SU-DHL-6 (cell line): ENCODE data around the gene PPP2R2C.

Experiments used
- H2AFZ ChIP-seq: fragments of 200-600 bp; sonication (generic); 2 replicates; pipeline ENCODE4 v1.6.1; 2014; ENCODE audit warnings: low read depth, mild to moderate bottlenecking, moderate library complexity, mixed read lengths, antibody characterized with exemption, low read length; ENCODE audit not compliant: severe bottlenecking
- H3F3A ChIP-seq: fragments of 200-600 bp; shearing (Covaris generic); 2 replicates; pipeline ENCODE4 v1.6.0; 2016; ENCODE audit warnings: antibody characterized with exemption, mild to moderate bottlenecking; ENCODE audit not compliant: insufficient read depth
- H3K27ac ChIP-seq: fragments of 200-600 bp; sonication (generic); 2 replicates; pipeline ENCODE4 v1.5.1; 2016; ENCODE audit warnings: low read depth, mild to moderate bottlenecking, low read length, moderate library complexity, mixed read lengths
- H3K27me3 ChIP-seq: fragments of 200-600 bp; sonication (generic), shearing (Covaris generic); 2 replicates; pipeline ENCODE4 v1.6.0; 2014; ENCODE audit warnings: mild to moderate bottlenecking, low read length
- H3K36me3 ChIP-seq: fragments of 200-600 bp; sonication (generic); 2 replicates; pipeline ENCODE4 v1.6.1; 2014; ENCODE audit warnings: mild to moderate bottlenecking, low read length, mixed read lengths
- H3K4me2 ChIP-seq: fragments of 300-600, 200-600 bp; shearing (Covaris generic), sonication (generic); 2 replicates; pipeline ENCODE4 v1.6.0; 2014; ENCODE audit warnings: low read length, low read depth, mild to moderate bottlenecking; ENCODE audit not compliant: poor library complexity, severe bottlenecking
- H3K4me3 ChIP-seq: fragments of 200-600 bp; sonication (generic); 2 replicates; pipeline ENCODE4 v1.5.1; 2014; ENCODE audit warnings: antibody characterized with exemption, low read length, mild to moderate bottlenecking, mixed read lengths; ENCODE audit not compliant: insufficient read depth, poor library complexity, severe bottlenecking
- H3K79me2 ChIP-seq: fragments of 200-600 bp; sonication (generic); 2 replicates; pipeline ENCODE4 v1.6.1; 2014; ENCODE audit warnings: mild to moderate bottlenecking, low read length, moderate library complexity; ENCODE audit not compliant: insufficient read depth
- H3K9ac ChIP-seq: fragments of 200-600 bp; sonication (generic); 2 replicates; pipeline ENCODE4 v1.7.0; 2014; ENCODE audit warnings: mild to moderate bottlenecking, low read length
- H3K9me2 ChIP-seq: fragments of 200-600 bp; sonication (generic); replicated peaks from 2 replicates; pipeline ENCODE4 v1.6.1; 2014; ENCODE audit warnings: low read length; ENCODE audit not compliant: insufficient read depth
- H3K9me3 ChIP-seq: fragments of 200-600 bp; sonication (generic); 2 replicates; pipeline ENCODE4 v1.6.1; 2014; ENCODE audit warnings: low read length, mixed read lengths; ENCODE audit not compliant: insufficient read depth
- H4K20me1 ChIP-seq: fragments of 200-600 bp; sonication (generic); 2 replicates; pipeline ENCODE4 v1.6.1; 2014; ENCODE audit warnings: low read depth, mild to moderate bottlenecking, antibody characterized with exemption, low read length, moderate library complexity, mixed read lengths
- EZH2phosphoT487 ChIP-seq: fragments of 200-600 bp; sonication (generic), shearing (Covaris generic); conservative IDR thresholded peaks from 2 replicates; pipeline ENCODE4 v1.6.1; 2018; ENCODE audit warnings: mild to moderate bottlenecking, antibody characterized with exemption, low read length, moderate library complexity, mixed read lengths
- TF ChIP-seq, protein P1 (sequence below): fragments of 200-600 bp; sonication (generic); IDR thresholded peaks from one replicate; pipeline ENCODE4 v1.5.1; 2017; ENCODE audit warnings: antibody characterized with exemption, mild to moderate bottlenecking, low read length, moderate library complexity; ENCODE audit not compliant: insufficient read depth, poor library complexity, severe bottlenecking

PPP2R2C gene

DNA sequence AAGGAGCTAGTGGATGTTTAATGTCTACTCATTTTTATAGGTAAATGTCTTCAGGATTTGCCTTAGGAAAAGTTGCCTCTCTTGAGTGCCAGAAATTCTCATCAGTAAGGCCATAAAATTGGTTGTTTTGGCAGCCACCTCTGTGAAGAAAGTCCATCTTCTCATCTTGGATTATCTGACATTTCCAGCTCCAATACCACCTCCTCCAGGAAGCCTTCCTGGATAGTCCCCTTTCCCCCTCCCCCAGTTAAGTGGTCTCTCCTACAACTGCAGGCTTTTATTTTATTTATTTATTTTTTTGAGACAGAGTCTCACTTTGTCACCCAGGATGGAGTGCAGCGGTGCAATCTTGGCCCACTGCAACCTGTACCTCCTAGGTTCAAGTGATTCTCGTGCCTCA, 87.1 kb downstream of the PPP2R2C start:
- H3K27me3 ChIP-seq, result no peaks in the 10 kb centered on the region
- H3K4me3 ChIP-seq, result no peak overlapping the region
- H3K36me3 ChIP-seq, result no peaks in the 10 kb centered on the region
- H3K4me2 ChIP-seq, result no peak overlapping the region
- TF ChIP-seq, protein P1, sequence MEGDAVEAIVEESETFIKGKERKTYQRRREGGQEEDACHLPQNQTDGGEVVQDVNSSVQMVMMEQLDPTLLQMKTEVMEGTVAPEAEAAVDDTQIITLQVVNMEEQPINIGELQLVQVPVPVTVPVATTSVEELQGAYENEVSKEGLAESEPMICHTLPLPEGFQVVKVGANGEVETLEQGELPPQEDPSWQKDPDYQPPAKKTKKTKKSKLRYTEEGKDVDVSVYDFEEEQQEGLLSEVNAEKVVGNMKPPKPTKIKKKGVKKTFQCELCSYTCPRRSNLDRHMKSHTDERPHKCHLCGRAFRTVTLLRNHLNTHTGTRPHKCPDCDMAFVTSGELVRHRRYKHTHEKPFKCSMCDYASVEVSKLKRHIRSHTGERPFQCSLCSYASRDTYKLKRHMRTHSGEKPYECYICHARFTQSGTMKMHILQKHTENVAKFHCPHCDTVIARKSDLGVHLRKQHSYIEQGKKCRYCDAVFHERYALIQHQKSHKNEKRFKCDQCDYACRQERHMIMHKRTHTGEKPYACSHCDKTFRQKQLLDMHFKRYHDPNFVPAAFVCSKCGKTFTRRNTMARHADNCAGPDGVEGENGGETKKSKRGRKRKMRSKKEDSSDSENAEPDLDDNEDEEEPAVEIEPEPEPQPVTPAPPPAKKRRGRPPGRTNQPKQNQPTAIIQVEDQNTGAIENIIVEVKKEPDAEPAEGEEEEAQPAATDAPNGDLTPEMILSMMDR, result no peak
- no peak for TF ChIP-seq EZH2phosphoT487
- no peak overlapping the region for H3K27ac ChIP-seq
- H3F3A ChIP-seq, result no peaks in the 10 kb centered on the region
- no peaks in the 10 kb centered on the region for H3K79me2 ChIP-seq
- no peaks in the 10 kb centered on the region for H3K9me2 ChIP-seq
- H3K9ac ChIP-seq, result no peak overlapping the region
- no peaks in the 10 kb centered on the region for H4K20me1 ChIP-seq
- H3K9me3 ChIP-seq, result no peaks in the 10 kb centered on the region
- H2AFZ ChIP-seq, result no peak overlapping the region

DNA sequence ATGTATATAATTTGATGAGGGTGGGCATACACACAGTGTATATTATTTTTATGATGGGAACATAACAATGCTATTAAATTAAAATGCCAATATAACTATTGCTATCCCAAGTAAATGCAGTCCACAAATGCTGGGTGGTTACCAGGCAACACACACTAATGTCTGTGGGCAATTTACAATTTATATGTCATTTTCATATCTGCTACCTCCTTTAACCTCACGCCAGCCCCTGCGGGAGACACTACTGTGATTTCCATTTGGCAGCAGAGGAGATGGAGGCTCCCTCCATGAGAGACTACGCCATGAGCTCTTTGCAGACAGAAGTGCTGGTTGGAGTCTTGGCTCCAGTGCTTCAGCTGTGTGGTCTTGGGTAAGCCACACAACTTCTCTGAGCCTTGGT, 87.9 kb downstream of the PPP2R2C start:
- no peak overlapping the region for H3K9ac ChIP-seq
- no peak for TF ChIP-seq EZH2phosphoT487
- TF ChIP-seq, protein P1, result no peak
- H3F3A ChIP-seq, result no peaks in the 10 kb centered on the region
- no peaks in the 10 kb centered on the region for H3K36me3 ChIP-seq
- H3K27ac ChIP-seq, result no peak overlapping the region
- no peak overlapping the region for H3K4me3 ChIP-seq
- no peaks in the 10 kb centered on the region for H3K79me2 ChIP-seq
- H3K9me2 ChIP-seq, result no peaks in the 10 kb centered on the region
- H3K9me3 ChIP-seq, result no peaks in the 10 kb centered on the region
- H3K27me3 ChIP-seq, result no peaks in the 10 kb centered on the region
- no peak overlapping the region for H3K4me2 ChIP-seq
- H2AFZ ChIP-seq, result no peak overlapping the region
- no peaks in the 10 kb centered on the region for H4K20me1 ChIP-seq

- Histone ChIP-seq H3K4me2 (no peak overlapping the region), H3F3A (no peaks in the 10 kb centered on the region), H3K36me3 (no peaks in the 10 kb centered on the region)
These were observed 88.5 kb downstream of the PPP2R2C start for GRCh38 chr4:6383929-6384328.

More at GRCh38 chr4:6383929-6384328, 88.5 kb downstream of the PPP2R2C start:
- no peaks in the 10 kb centered on the region for H3K27me3 ChIP-seq
- no peaks in the 10 kb centered on the region for H3K9me2 ChIP-seq
- no peak overlapping the region for H3K9ac ChIP-seq
- no peak overlapping the region for H3K4me3 ChIP-seq
- no peaks in the 10 kb centered on the region for H3K79me2 ChIP-seq
- TF ChIP-seq, protein P1, result no peak
- no peak for TF ChIP-seq EZH2phosphoT487
- no peaks in the 10 kb centered on the region for H4K20me1 ChIP-seq
- H3K9me3 ChIP-seq, result no peaks in the 10 kb centered on the region
- H2AFZ ChIP-seq, result no peak overlapping the region
- H3K27ac ChIP-seq, result no peak overlapping the region
